Pancreas (tissue), 10 donors: ENCODE measurements around the gene PRKCB. TPM values are rescaled to one million over a fixed set of nuclear protein-coding genes. Genes with fewer than 3 reads are reported as not detected.

Experiments used
- ATAC-seq, 4 donors: fragments of 200-7000 bp; cut with Tn5 transposase; one replicate each; pipeline versions ENCODE4 v1.8.0 to v1.9.1; 2020; ENCODE audit warnings: mild to moderate bottlenecking in 4 of 4, moderate library complexity in 4 of 4
- DNase-seq, 6 donors: peaks; one replicate each; pipeline ENCODE4 v3.0.0-alpha.2; 2020
- FAIRE-seq: peaks from 2 replicates; lab custom pipeline; 2012; peaks lifted over from hg19 to GRCh38; lab: Jason Lieb, UNC
- H3K27ac ChIP-seq, 4 donors: fragments of 200-600 bp; sonication (generic); 1 replicate in 3 of 4; 2 replicates in 1 of 4; pipeline versions ENCODE4 v1.5.0 to v1.8.0; 2020
- H3K27me3 ChIP-seq, 4 donors: fragments of 200-600 bp; one replicate each; pipeline ENCODE4 v1.8.0; 2021
- H3K36me3 ChIP-seq, 3 donors: fragments of 200-600 bp; sonication (generic) in 1 of 3; one replicate each; pipeline versions ENCODE4 v1.5.0 to v1.8.0; 2020 to 2021
- H3K4me1 ChIP-seq, 3 donors: fragments of 200-600 bp; one replicate each; pipeline ENCODE4 v1.8.0; 2021
- H3K4me3 ChIP-seq, 4 donors: fragments of 200-600 bp; sonication (generic) in 2 of 4; one replicate each; pipeline versions ENCODE4 v1.5.0 to v1.8.0; 2020 to 2021
- H3K9me3 ChIP-seq, 4 donors: fragments of 200-600 bp; one replicate each; pipeline ENCODE4 v1.8.0; 2021
- CTCF ChIP-seq, 4 donors: fragments of 200-600 bp; sonication (generic) in 3 of 4; IDR thresholded peaks; one replicate each; pipeline versions ENCODE4 v1.5.0 to v1.8.0; 2021; ENCODE audit warnings: antibody characterized with exemption in 4 of 4
- WGBS, 2 donors: extraction: QIAGEN DNeasy Blood & Tissue Kit; methylation state at CpG; one replicate each; pipeline ENCODE4 v1.1.7; 2013; 5-methylcytosine and 5-hydroxymethylcytosine counted together
- intact Hi-C, 3 donors: fragments of 100-400 bp; cut with DNase I; formaldehyde crosslinking; loops; one replicate each; pipeline versions ENCODE4 v1.11.1 to v1.14.2; 2022
- polyA plus RNA-seq, 2 donors: library from polyadenylated mRNA; stranded (reverse); fragments of 200-250 nt; gene quantifications; one replicate each; pipeline ENCODE4 v1.2.3, GENCODE V29; 2013
- total RNA-seq, 6 donors: library from RNA; stranded (reverse); fragmentation: NEBNext Ultra II Directional in 4 of 6; extraction: Animal tissue kit (Norgen Biotek cat#: 25700) in 4 of 6; gene quantifications; one replicate each; pipeline versions ENCODE4 v1.2.1 to v1.2.4, GENCODE V29; 2021 to 2023
- donor health status: healthy with polysubstance abuse.
- donor health status: DM: no; HTN: no; CAD: no; lungs with moderate emphysema.
- donor health status: DM: no; HTN: no; CAD: no.
- donor health status: control.
- donor health status: control.
- donor health status: Bipolar disorder and iron deficiency.
- donor health status: DM: yes; HTN: yes; CAD: no.
- donor health status: DM: no; HTN: no; CAD: no.
- donor health status: DM: no; HTN: no; CAD: no.
- donor health status: DM: yes; HTN: yes; CAD: no.

The PRKCB gene
- total and polyA plus RNA-seq, 8 donors = 0.19 to 4.3 (median 0.61) TPM

GRCh38 chr16:23893986-23894385 lies 58.2 kb downstream of the PRKCB start:
- Histone ChIP-seq H3K36me3 (no peaks in the 10 kb centered on the region), H3K27me3 (no peaks in the 10 kb centered on the region), H3K9me3 (no peaks in the 10 kb centered on the region), H3K27ac (no peak overlapping the region), H3K4me1 (no peaks in the 10 kb centered on the region), H3K4me3 (no peak overlapping the region)
- FAIRE-seq = no peak
- no peak for TF ChIP-seq CTCF (IDR thresholded peaks at IDR 0.05)
- no peak for ATAC-seq
- intact Hi-C loops = no loop called here
- WGBS, 2 donors = 66 to 85% methylated on average over 1 of the region's 1 CpG
- DNase-seq = no peak

- Histone ChIP-seq H3K27ac (no peak overlapping the region), H3K36me3 (no peaks in the 10 kb centered on the region), H3K9me3 (no peaks in the 10 kb centered on the region), H3K27me3 (no peaks in the 10 kb centered on the region), H3K4me3 (no peak overlapping the region), H3K4me1 (no peaks in the 10 kb centered on the region)
- no peak for TF ChIP-seq CTCF (IDR thresholded peaks at IDR 0.05)
- intact Hi-C loops = no loop called here
- ATAC-seq = no peak
- FAIRE-seq = no peak
- no peak for DNase-seq
Measured at GRCh38 chr16:23895052-23895451, 59.3 kb downstream of the PRKCB start.

GRCh38 chr16:23896832-23897821 lies 61.3 kb downstream of the PRKCB start:
- H3K27me3 ChIP-seq = no peaks in the 10 kb centered on the region
- WGBS, 2 donors = 46 to 57% methylated on average over 6 of the region's 6 CpGs
- H3K27ac ChIP-seq = no peak overlapping the region
- intact Hi-C loops = no loop called here
- H3K4me3 ChIP-seq = no peak overlapping the region
- no peaks in the 10 kb centered on the region for H3K4me1 ChIP-seq
- H3K9me3 ChIP-seq = no peaks in the 10 kb centered on the region
- FAIRE-seq (no peak), DNase-seq (no peak), ATAC-seq (no peak)
- TF ChIP-seq CTCF (IDR thresholded peaks at IDR 0.05) = no peak
- no peaks in the 10 kb centered on the region for H3K36me3 ChIP-seq

- Histone ChIP-seq H3K27me3 (no peaks in the 10 kb centered on the region), H3K9me3 (no peaks in the 10 kb centered on the region), H3K4me1 (no peaks in the 10 kb centered on the region), H3K27ac (no peak overlapping the region), H3K4me3 (no peak overlapping the region), H3K36me3 (no peaks in the 10 kb centered on the region)
- ATAC-seq = no peak
- DNase-seq = no peak
- intact Hi-C loops = no loop called here
- TF ChIP-seq CTCF (IDR thresholded peaks at IDR 0.05) = no peak
- 62 to 75% methylated on average over 8 of the region's 8 CpGs for WGBS, 2 donors
- no peak for FAIRE-seq
Measured at GRCh38 chr16:23898682-23899430, 63.1 kb downstream of the PRKCB start.
